ENCODE results near the gene BICD1.
A peak's percentile ranks its signal among the peaks of the same experiment; 100 is the strongest.

The BICD1 gene

DNA sequence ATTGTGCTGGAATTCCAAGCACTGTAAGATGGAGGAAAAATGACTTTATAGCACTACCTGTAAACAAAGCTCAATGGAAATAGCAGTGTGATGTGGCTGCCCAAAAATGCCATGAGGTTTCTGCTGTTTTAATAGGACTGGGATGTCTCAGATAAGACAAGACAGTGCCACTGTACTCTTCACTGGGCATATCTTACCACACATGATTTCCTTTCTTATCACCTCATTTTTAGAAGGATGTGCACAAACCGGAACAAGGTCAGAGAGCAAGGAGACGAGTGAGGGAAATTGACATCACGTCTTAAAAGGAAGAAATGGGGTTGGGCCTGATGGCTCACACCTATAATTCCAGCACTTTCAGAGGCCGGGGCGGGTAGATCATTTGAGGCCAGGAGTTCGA lies 254.3 kb downstream of the BICD1 start:
- no peak for DNase-seq

GRCh38 chr12:32362892-32363291 lies 256.2 kb downstream of the BICD1 start:
- DNase-seq = no peak

- DNase-seq = peak; percentile 25
Measured at GRCh38 chr12:32365473-32366064, 258.9 kb downstream of the BICD1 start.

DNA sequence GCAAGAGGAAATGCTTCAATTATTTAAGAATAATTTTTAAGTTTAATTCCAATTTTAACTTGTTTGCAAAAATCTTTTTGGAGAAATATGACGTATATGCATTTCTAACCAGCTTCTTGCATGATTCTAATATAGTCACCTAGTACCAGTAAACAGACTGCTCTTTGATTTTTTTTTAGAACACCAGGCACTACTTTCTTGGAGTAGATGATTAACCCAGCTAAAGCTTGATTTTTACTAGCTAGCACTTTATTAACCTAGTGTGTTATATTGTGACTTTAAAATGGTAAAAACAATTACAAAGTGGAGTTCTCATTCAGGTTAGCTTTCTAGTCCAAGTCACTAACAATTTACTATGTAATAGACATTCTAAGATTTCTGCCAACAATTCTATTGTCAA lies 260.1 kb downstream of the BICD1 start:
- DNase-seq = no peak

- DNase-seq = no peak
Measured at GRCh38 chr12:32367381-32367780, 260.7 kb downstream of the BICD1 start.

GRCh38 chr12:32369202-32369601 lies 262.6 kb downstream of the BICD1 start:
- DNase-seq = no peak

- no peak for DNase-seq
Measured at GRCh38 chr12:32377344-32378055, 270.9 kb downstream of the BICD1 start.

DNA sequence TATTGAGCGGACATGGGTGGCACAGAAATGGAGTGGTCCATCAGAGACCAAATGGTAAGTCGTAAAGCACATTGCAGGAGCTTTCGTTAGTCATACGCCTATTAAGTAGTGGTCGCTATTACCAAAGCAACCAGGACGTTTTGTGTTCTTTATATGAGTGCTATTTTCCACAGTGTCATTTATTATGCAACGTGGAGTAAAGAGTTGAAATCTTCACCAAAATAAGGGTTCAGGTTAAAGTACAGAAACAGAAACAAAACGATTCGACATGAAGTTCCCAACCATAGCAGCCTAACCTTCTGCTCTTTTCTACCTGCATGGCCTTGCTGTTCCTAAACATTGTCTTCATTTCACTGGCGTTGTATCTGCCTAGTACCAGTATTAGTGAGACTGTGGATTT lies 272.6 kb downstream of the BICD1 start:
- DNase-seq = no peak

GRCh38 chr12:32379667-32380066 lies 273.0 kb downstream of the BICD1 start:
- DNase-seq = no peak

DNA sequence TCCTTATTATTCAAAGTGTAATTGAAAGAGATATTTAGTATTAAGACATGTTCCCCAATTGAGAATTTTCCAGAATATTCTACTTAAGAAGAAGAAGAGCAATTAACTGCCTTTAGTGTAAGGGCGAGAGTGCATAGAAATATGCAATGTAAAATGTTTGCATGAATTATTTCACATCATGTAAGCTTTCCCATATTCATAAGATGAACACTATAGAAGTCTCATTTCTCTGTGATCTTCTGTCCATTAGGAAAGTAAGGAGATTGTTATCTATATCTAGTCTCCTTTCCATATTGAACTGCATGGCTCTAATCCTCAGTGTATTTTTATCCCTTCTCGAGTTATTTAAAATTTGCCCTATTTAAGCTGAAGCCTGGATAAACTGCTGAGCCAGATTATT lies 275.6 kb downstream of the BICD1 start:
- no peak for DNase-seq

DNA sequence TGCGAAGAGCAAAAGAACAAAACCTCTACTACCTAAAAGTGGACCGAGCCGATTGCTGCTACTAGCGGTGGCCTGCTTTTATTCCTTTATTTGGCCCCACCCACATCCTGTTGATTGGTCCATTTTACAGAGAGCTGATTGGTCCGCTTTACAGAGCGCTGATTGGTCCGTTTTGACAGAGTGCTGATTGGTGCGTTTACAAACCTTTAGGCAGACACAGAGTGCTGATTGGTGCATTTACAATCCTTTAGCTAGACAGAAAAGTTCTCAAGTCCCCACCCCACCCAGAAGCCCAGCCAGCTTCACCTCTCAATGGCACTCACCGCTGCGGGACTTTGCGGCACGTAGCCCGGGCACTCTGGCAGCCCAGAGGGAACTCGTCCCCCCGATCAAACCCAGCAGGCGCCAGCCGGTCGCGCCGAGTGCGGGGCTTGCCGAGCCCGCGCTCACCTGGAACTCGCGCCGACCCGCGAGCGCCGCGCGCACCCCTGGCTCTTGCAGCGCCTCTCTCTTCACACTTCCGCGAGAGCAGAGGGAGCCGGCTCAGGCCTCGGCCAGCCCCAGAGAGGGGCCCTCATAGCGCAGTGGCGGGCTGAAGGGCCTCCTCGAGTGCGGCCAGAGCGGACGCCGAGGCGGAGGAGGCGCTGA lies 284.0 kb downstream of the BICD1 start:
- DNase-seq = peak; percentile 4

DNA sequence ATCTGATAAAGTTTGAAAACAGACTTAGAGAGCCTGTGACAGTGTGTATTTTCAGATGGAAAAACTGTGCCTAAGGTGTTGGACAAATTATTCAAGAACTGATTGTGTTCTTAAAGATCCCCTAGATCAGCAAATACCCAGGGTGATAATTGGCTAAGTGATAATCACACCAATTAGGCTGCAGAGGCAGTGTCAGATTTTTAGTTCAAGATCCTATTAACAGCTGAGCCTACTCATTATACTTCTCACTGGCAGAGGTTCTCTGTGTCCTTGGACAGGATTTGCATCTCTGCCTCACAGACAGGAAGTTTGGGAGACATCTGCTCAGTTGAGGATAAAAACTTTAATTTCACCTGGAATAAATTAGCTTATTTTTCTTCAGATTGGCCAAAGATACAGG lies 288.4 kb downstream of the BICD1 start:
- DNase-seq = no peak

- DNase-seq = no peak
Measured at GRCh38 chr12:32397696-32398095, 291.0 kb downstream of the BICD1 start.

- no peak for DNase-seq
Measured at GRCh38 chr12:32398181-32398580, 291.5 kb downstream of the BICD1 start.

GRCh38 chr12:32398816-32399369 lies 292.2 kb downstream of the BICD1 start:
- no peak for DNase-seq

DNA sequence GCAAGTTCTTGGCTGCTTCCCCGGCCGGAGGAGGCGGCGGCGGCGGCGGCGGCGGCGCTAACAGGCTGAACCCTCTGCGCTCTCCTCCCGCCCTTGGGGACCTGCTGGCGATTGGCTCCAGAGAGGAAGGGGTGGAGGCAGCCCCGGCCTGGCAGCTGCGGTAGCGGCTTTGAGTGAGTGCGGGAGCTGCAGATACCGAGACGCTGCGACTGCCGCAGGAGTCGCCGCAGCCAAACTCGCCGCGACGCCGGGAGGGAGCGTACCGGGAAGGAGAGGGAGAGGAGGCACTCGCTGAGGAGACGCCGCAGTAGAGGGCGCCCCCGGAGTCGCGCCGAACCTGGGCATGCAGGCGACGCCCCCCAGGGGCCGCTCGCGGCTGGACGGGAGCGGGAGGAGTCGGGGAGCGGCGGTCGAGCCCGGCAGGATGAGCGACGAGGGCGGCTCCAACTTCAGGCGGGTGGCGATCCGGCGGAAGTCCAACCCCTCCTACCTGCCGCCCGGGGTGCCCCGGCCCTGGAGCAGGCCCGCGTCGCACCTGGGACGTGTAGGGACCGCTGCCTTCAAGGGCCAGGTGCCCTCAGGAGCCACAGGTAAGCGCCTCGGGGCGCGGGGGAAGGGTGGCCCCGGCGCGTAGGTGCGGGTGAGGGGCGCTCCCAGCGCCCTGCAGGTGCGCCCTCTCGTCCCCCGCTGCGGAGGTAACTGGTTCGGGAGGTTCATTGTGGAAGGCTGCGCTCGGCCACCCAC lies 292.9 kb downstream of the BICD1 start, which contains the start of gene FGD4:
FGD4 (plus strand) TSS at position 189 of the 744 bp plus-strand sequence.
- peak; percentile 46 for DNase-seq

DNA sequence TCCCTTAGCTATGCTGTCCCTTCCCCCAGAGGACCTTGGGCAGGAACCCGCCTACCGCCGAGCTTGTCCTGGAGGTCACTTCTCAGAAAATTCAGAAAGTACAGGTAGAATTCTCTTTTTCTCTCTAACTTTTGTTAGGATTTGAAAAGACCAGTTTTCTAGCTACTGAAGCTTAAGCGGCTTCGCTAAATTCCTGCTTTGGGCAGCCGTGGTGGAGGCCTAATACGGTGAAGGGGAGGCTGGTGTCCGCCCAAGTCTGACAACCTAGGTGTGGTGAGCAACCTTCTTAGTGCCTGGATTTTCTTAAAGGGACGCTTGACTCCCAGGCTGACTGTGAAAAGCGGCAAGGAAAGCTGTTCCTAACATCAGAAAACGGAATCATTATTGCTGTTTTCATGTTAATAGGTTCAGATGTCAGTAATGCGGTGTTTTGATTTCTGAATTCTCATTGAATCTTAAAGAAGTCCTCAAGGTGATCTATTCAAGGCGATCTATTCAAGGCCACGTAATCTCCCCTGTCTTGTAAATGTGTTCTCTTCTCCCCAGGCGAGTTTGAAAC lies 293.5 kb downstream of the BICD1 start:
- no peak for DNase-seq

DNA sequence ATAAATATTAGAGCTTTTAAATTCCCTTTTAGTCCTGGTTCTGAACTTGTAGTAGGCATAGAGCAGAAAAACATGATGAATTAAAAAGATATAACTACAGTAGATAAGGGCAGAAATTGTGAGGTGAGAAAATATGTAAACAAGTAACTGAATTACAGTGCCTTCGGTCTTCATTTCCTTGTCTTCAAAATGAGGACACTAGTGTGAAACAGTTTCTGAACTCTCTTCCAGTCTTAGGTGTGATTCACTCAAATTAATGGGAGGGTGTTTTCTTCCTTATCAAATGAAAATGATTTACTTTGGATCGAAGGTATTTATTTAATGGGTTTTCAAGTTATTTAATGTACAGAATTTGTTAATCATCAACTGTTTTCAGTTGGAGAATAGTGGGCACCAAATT lies 294.2 kb downstream of the BICD1 start:
- DNase-seq = no peak

GRCh38 chr12:32402170-32402569 lies 295.5 kb downstream of the BICD1 start:
- DNase-seq = no peak

DNA sequence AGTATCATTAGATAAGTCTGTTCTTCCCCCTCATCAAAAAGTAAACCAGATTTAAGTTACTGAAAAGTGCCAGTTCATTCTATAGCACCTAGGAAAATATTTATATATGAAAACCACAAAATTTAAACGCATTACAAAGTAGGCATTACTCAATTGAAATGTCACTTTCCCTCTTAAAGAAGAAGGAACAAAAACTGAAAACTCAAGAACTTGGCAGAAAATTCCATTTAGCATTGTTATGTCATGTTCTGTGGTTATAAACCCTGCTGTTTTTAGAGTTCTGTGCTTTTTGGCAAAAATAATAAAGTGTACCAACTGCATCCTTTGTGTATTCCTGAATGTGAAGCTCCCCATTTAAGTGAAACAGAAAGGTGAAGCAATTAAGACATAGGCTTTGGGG lies 296.3 kb downstream of the BICD1 start:
- no peak for DNase-seq

GRCh38 chr12:32407795-32408194 lies 301.1 kb downstream of the BICD1 start:
- DNase-seq = no peak

DNA sequence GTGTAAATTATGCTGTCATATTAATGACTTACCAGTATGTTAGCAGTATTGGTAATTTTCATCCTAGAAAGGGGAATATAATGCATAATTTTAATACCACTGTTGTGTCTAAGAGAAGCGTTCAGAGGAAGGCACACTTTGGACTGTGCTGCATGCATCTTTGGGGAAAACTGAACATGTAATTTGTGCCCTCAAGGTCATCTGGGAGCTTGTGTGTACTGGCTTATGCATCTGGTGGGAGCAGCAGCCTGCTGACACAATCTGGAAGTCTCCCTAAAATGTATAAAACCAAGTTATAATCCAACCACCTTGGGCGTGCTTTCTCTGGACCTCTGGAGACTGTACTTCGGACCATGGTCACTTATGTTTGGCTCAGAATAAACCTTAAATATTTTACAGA lies 306.8 kb downstream of the BICD1 start:
- no peak for DNase-seq

- DNase-seq = no peak
Measured at GRCh38 chr12:32418221-32418620, 311.6 kb downstream of the BICD1 start.
